ENCODE results near the gene FAM174C. TPM values are rescaled to one million over a fixed set of nuclear protein-coding genes. Genes with fewer than 3 reads are reported as not detected.
A peak's percentile ranks its signal among the peaks of the same experiment; 100 is the strongest.

The FAM174C gene
- total RNA-seq, 2 experiments from 2014 or later, result 99.8 to 101 TPM

DNA sequence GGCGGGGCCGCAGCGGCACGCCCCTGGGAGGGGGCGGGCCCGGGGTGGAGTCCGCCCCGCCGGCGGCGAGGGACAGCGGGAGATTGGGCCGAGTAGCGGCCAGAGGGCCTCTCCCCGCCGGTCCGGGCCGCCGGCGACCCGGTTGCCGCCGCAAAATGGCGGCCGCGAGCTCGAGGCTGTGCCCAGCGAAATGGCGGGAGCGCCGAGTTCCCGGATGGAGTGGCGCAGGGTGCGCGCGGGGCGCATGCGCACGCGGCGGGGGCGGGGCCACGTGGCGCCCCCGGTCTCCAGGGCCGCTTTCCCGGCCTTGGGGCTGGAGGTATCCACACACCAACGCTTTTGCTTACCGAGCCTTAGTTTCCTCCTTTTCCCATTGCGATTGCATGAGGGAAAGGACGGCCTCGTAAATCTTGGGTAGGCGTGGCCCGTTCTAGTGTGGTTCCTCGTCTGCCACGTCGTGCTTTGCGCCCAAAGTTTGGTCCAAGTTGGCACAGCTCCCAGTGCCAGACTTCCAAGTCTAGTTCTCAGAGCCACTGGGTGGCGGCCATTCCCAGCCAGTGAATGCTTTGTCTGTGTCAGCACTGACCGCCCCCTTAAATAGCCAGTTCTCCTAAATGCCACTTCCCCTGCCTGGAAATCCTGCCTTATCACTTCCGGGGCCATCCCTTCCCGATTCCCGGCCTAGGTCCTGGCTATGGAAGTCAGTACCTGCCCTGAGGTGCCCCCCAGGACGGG lies 5.7 kb upstream of the FAM174C start:
- Mint-ChIP-seq H3K4me3 (peak overlapping the region; percentile 96), H3K9me3 (no peaks in the 10 kb centered on the region), H3K36me3 (peaks cover 43% of the 10 kb centered on the region), H3K27ac (peak overlapping the region; percentile 96), H3K27me3 (peaks cover 4% of the 10 kb centered on the region), H3K4me1 (peaks cover 61% of the 10 kb centered on the region)
- DNase-seq, result peak; percentile 91

DNA sequence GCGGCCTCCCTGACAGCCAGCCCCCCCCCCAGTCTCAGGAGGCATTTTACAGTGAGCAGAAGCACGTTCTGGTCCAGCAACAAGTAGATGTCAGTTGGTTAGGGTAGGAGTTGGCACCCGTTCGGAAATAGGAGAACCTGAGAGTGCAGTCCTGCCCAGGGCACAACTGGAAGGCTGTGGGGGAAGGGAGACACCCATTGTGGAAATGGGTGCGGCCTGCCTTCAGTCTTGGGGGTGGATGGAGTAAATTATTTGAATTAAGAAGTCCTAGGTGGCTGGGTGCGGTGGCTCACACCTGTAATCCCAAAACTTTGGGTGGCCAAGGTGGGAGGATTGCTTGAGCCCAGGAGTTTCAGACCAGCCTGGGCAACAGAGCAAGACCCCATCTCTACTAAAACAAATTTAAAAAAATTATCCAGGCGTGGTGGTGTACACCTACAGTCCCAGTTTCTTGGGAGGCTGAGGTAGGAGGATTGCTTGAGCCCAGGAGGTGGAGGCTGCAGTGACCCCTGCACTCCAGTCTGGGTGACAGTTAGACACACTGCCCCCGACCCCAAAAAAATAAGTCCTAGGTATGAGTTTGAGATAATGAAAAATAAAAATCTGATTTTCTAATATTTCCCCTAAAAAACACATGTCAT lies 5.0 kb upstream of the FAM174C start:
- peaks cover 4% of the 10 kb centered on the region for H3K27me3 Mint-ChIP-seq
- peak overlapping the region; percentile 96 for H3K4me3 Mint-ChIP-seq
- peak overlapping the region; percentile 96 for H3K27ac Mint-ChIP-seq
- no peak for DNase-seq
- peaks cover 44% of the 10 kb centered on the region for H3K36me3 Mint-ChIP-seq
- H3K9me3 Mint-ChIP-seq, result no peaks in the 10 kb centered on the region
- H3K4me1 Mint-ChIP-seq, result peaks cover 56% of the 10 kb centered on the region

DNA sequence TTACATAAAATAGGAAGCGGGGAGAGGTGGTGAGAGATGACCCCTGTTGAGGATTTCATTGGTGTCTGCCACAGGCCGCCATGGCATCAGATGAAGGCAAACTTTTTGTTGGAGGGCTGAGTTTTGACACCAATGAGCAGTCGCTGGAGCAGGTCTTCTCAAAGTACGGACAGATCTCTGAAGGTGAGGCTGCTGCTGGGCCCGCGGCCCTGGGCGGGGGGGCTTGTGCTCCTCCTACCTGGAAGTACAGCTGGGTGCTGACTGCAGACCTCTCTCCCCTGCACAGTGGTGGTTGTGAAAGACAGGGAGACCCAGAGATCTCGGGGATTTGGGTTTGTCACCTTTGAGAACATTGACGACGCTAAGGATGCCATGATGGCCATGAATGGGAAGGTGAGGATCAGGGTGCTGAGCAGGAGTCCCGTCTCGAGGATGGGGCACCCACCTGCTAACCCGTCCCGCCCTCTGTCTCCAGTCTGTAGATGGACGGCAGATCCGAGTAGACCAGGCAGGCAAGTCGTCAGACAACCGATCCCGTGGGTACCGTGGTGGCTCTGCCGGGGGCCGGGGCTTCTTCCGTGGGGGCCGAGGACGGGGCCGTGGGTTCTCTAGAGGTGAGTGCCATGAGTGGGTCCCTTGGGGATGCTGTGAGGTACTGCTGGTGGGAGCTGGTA lies 4.3 kb upstream of the FAM174C start:
- H3K4me1 Mint-ChIP-seq, result peaks cover 52% of the 10 kb centered on the region

DNA sequence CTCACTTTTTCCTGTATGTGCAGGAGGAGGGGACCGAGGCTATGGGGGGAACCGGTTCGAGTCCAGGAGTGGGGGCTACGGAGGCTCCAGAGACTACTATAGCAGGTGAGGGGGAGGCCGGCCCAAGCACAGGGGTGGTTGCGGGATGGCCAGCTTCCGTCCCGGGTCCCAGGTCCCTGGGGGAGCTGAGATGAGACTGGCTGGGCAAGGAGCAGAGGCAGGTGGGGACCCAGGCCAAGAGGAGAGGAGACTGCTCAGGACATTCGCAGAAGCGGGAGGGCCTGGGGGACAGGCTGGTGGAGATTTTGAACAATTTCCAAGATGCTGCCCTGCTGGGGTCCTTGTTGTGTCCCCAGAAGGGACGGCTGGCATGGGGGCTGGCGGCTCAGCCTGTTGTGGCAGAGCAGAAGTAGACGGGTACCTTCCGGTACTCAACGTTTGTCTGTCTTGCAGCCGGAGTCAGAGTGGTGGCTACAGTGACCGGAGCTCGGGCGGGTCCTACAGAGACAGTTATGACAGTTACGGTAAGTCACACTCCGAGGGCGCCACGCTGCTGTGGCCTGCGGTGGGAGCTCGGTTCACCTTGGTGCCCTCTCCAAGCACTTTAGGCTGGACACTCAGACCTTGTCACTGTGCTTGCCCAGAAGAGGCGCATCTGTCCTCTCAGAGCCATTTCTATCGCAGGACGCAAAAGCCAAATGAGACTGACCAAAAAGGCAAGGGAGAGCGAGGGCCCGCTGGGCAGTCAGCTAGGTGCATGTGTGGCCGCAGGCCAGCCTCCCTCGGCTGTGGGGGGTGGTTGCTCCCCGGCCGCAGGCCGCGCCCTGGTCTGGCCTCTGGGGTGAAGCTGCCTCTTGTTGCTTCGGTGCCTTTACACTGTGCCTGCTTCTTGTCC lies 3.6 kb upstream of the FAM174C start:
- H3K4me1 Mint-ChIP-seq, result peaks cover 55% of the 10 kb centered on the region
- peak overlapping the region; percentile 96 for H3K27ac Mint-ChIP-seq
- H3K36me3 Mint-ChIP-seq, result peaks cover 48% of the 10 kb centered on the region
- H3K4me3 Mint-ChIP-seq, result peak overlapping the region; percentile 96
- no peak for DNase-seq
- H3K27me3 Mint-ChIP-seq, result peaks cover 4% of the 10 kb centered on the region
- no peaks in the 10 kb centered on the region for H3K9me3 Mint-ChIP-seq

More for the DNA sequence above, 4.3 kb upstream of the FAM174C start:
- H3K9me3 Mint-ChIP-seq, result no peaks in the 10 kb centered on the region
- H3K27ac Mint-ChIP-seq, result peak overlapping the region; percentile 96
- H3K27me3 Mint-ChIP-seq, result peaks cover 4% of the 10 kb centered on the region
- H3K36me3 Mint-ChIP-seq, result peaks cover 44% of the 10 kb centered on the region
- DNase-seq, result no peak
- H3K4me3 Mint-ChIP-seq, result peak overlapping the region; percentile 96

DNA sequence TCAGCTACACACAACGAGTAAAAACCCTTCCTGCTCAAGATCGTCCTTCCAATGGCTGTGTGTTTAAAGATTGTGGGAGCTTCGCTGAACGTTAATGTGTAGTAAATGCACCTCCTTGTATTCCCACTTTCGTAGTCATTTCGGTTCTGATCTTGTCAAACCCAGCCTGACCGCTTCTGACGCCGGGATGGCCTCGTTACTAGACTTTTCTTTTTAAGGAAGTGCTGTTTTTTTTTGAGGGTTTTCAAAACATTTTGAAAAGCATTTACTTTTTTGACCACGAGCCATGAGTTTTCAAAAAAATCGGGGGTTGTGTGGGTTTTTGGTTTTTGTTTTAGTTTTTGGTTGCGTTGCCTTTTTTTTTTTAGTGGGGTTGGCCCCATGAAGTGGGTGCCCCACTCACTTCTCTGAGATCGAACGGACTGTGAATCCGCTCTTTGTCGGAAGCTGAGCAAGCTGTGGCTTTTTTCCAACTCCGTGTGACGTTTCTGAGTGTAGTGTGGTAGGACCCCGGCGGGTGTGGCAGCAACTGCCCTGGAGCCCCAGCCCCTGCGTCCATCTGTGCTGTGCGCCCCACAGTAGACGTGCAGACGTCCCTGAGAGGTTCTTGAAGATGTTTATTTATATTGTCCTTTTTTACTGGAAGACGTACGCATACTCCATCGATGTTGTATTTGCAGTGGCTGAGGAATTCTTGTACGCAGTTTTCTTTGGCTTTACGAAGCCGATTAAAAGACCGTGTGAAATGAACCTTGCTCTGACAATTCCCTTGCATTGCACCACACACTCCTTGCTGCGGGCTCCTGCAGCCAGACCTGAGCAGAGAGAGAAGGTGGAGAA lies 2.7 kb upstream of the FAM174C start:
- Mint-ChIP-seq H3K27ac (peak overlapping the region; percentile 77), H3K9me3 (no peaks in the 10 kb centered on the region)

DNA sequence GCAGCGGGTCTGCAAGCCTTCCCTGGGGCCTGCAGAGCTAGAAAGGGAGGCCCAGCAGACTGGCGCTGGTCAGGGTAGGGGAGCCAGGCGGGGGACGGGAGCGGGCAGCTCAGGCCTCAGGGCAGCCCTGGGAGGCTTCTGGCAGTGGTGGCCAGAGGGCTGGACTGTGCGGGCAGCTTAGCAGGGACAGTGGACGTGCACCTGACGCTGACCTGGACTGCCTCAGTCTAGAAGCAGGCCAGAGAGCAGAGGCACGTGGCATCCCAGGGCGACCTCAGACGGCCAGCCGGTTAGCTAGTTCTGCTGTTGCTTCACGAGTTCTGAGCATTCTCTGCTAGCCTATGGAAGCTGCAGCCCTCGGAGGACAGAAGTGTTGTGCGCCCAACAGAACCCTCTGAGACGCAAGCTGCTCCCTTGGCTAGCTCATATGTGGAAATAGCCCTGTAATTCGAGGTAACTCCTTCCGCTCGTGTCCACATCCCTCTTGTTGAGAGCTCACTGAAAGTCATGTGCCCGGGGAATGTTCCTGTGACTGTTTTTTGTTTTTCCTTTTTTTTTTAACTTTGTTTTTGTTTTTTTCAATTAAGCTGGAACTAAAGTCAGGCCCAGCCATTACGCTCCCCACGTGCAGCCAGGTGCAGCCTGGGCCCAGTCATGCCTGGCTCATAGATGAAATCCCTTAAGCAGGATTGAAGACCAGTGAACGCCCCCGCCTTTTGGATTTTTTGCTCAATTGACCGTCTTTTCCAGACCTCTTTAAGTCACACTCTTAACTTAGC lies 1.9 kb upstream of the FAM174C start:
- H3K4me1 Mint-ChIP-seq, result peaks cover 46% of the 10 kb centered on the region
- peak overlapping the region; percentile 77 for H3K27ac Mint-ChIP-seq

More for the DNA sequence above, 2.7 kb upstream of the FAM174C start:
- peaks cover 53% of the 10 kb centered on the region for H3K36me3 Mint-ChIP-seq
- H3K4me3 Mint-ChIP-seq, result peak overlapping the region; percentile 52
- DNase-seq, result no peak
- peaks cover 4% of the 10 kb centered on the region for H3K27me3 Mint-ChIP-seq
- peaks cover 52% of the 10 kb centered on the region for H3K4me1 Mint-ChIP-seq

DNA sequence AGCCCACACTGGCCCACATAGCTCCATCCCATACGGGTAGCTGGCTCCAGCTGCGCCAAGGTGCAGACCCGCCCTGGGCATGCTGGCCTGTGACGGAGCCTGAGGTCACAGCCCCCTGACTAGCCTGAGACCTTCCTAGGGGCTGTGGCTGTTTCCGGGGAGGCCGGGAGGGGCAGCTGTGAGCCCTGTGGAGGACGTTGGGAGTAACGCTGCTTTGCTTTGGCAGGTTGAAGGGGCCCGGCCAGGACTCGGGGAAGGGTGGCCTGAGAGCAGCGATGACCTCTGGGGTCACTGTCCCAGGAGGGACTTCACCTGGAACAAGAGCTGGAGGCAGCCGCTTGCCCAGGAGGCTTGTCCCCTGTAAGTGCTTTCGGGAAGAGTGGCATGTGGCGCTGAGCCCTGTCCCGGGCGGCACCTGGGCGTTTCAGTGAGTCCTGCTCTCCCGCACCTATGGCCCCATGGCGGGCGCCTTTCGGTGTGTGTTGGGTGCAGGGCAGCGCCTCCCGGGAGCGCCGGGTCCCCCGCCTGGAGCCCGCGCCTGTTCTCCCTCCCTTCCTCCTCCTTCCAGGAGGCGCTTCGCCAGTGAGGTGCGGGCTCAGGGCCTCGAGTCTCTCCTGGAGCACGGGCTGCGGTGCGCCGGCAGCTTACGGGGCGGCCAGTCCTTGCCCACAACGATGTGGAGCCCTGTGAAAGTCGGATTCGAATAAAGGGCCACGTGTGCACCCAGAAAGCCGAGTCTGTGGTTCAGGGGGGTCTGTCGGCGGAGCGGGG lies 1.1 kb upstream of the FAM174C start:
- Mint-ChIP-seq H3K36me3 (peaks cover 60% of the 10 kb centered on the region), H3K27ac (peak overlapping the region; percentile 73), H3K9me3 (no peaks in the 10 kb centered on the region), H3K4me1 (peaks cover 42% of the 10 kb centered on the region), H3K4me3 (peak overlapping the region; percentile 80), H3K27me3 (peaks cover 4% of the 10 kb centered on the region)
- no peak for DNase-seq

More for the DNA sequence above, 1.9 kb upstream of the FAM174C start:
- no peak for DNase-seq
- H3K4me3 Mint-ChIP-seq, result peak overlapping the region; percentile 62
- H3K9me3 Mint-ChIP-seq, result no peaks in the 10 kb centered on the region
- peaks cover 59% of the 10 kb centered on the region for H3K36me3 Mint-ChIP-seq
- H3K27me3 Mint-ChIP-seq, result peaks cover 4% of the 10 kb centered on the region

DNA sequence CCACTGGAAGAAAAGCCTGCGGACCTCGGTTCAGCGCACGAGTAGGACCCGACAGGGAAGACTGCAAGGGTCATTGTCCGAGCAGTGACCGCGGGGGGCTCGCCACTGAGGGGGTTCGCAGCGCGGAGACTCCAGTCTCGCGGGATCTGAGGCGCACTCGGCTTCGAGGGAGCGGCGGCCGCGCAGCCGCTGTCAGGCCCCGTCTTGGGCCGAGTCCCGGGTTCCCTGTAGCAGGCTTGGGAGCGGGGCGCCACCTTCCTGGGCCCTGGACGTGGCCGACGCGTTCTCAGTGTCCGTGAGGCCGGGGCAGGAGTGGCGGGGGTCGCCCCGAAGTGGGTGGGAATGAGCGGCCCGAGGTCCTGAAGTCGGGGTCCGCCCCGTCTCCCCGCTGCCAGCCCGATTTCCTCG lies 474 bp upstream of the FAM174C start:
- Mint-ChIP-seq H3K9me3 (no peaks in the 10 kb centered on the region), H3K4me1 (peaks cover 45% of the 10 kb centered on the region), H3K27me3 (peaks cover 4% of the 10 kb centered on the region), H3K4me3 (peak overlapping the region; percentile 80), H3K27ac (peak overlapping the region; percentile 69), H3K36me3 (peaks cover 64% of the 10 kb centered on the region)
- no peak for DNase-seq

DNA sequence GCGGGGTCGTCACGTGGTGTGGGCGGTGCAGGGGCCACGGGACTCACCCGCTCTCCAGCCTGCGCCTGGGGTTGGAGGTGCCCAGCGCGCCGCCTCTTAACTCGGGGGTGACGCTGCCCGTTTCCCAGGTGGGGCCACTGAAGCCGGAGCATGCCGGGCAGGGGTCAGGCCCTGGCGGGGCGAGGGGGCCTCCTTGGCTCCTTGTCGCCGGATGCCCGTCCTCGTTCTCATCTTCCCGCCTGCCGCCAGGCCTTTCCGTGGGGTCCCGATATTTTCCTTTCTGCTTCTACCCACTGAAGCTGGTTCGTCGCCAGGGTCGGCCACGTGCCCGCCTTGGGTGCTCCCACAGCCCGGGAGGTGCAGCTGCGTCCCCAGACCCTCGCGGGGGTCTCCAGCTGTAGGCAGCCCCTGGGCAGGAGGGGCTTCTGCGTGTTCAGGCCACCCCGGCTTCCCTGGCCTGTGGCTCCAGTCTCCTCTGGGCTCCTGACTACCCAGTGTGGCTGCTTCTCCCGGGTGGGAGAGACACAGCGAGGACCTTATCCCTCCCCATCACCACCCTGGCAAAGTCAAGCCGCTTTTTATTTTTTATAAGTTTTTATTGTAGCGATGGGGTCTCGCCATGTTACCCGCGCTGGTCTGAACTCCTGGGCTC lies 772 bp downstream of the FAM174C start:
- H3K9me3 Mint-ChIP-seq, result no peaks in the 10 kb centered on the region
- H3K27me3 Mint-ChIP-seq, result no peaks in the 10 kb centered on the region
- peak overlapping the region; percentile 91 for H3K4me3 Mint-ChIP-seq
- H3K27ac Mint-ChIP-seq, result peak overlapping the region; percentile 97
- DNase-seq, result no peak
- H3K36me3 Mint-ChIP-seq, result peaks cover 55% of the 10 kb centered on the region
- peaks cover 36% of the 10 kb centered on the region for H3K4me1 Mint-ChIP-seq

DNA sequence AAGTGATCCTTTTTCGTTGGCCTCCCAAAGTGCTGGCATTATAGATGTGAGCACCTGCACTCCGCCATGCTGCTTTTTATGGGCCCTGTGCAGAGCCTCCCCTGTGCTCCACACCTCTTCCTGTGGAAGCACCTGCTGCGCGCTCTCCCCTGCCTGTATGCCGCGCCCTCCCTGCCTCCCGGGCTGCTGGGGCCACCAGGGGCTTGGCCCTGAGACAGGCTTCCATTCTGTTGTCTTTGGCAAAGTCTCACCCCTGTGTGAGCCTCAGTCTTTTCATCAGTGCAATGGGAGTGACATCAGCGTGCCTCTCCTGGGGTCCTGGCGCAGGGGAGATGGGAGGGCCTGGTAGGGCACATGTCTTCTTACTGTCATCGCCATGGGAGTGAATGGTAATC lies 1.3 kb downstream of the FAM174C start:
- peaks cover 51% of the 10 kb centered on the region for H3K36me3 Mint-ChIP-seq
- no peaks in the 10 kb centered on the region for H3K9me3 Mint-ChIP-seq
- peaks cover 31% of the 10 kb centered on the region for H3K4me1 Mint-ChIP-seq
- peak overlapping the region; percentile 97 for H3K27ac Mint-ChIP-seq
- H3K4me3 Mint-ChIP-seq, result peak overlapping the region; percentile 91
- peaks cover under 1% of the 10 kb centered on the region for H3K27me3 Mint-ChIP-seq
- DNase-seq, result peak; percentile 53

DNA sequence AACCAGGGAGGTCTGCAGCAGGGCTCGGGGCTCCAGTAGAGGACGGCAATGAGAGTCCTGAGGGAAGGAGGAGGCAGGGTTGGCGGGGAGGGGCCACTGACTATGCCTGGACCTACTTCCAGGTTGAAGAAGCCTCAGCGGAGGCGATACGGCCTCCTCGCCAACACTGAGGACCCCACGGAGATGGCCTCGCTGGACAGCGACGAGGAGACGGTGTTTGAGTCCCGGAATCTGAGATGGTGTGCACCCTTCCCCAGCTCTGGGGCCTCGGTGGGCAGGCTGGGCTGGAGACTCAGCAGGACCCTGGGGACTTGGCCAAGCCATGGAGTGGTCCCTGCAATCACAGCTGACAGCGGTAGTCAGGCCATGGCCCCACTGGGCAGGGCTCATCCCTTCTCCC lies 1.7 kb downstream of the FAM174C start:
- DNase-seq, result no peak
- Mint-ChIP-seq H3K27me3 (peaks cover 4% of the 10 kb centered on the region), H3K4me1 (peaks cover 27% of the 10 kb centered on the region), H3K4me3 (peak overlapping the region; percentile 91), H3K27ac (peak overlapping the region; percentile 97), H3K9me3 (no peaks in the 10 kb centered on the region), H3K36me3 (peaks cover 50% of the 10 kb centered on the region)

DNA sequence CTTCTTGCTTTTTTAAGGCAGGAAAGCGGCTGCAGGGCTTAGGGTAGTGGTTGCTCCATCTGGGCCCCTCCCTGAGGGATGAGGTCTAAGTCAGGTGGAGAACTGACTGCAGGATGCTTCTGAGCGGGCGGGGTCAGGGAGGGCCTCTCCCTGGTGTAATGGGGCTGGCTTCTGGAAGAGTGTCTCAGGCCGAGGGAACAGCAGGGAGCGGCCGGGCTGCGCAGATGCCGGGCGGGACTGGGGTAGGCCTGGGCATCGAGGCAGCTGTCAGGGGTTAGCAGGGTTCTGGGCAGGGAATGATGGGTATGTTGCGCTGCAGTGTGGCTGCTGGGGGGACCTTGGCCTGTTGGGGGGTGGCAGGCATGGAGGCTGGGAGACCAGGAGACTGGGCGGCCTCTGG lies 2.7 kb downstream of the FAM174C start:
- H3K27me3 Mint-ChIP-seq, result peaks cover 4% of the 10 kb centered on the region
- H3K9me3 Mint-ChIP-seq, result no peaks in the 10 kb centered on the region
- peaks cover 18% of the 10 kb centered on the region for H3K4me1 Mint-ChIP-seq
- peak overlapping the region; percentile 45 for H3K27ac Mint-ChIP-seq
- H3K4me3 Mint-ChIP-seq, result no peak overlapping the region
- no peak for DNase-seq
- H3K36me3 Mint-ChIP-seq, result peaks cover 41% of the 10 kb centered on the region
